Measurements from ENCODE around the gene RHO.
A peak's percentile ranks its signal among the peaks of the same experiment; 100 is the strongest.

The RHO gene

GRCh38 chr3:129552287-129553050, 24.0 kb downstream of the RHO start:
- no peak for DNase-seq (ENCODE audit: low read depth, low spot score)
- Histone ChIP-seq H3K4me3 (no peak overlapping the region), H3K27ac (no peak overlapping the region), H3K36me3 (ENCODE audit: insufficient read depth, low read length) (peaks cover 19% of the 10 kb centered on the region), H3K9ac (ENCODE audit: insufficient read length) (no peak overlapping the region), H3K9me3 (ENCODE audit: low read depth, low read length) (no peaks in the 10 kb centered on the region)
- TF ChIP-seq POLR2AphosphoS5 (IDR thresholded peaks at IDR 0.05; ENCODE audit: borderline replicate concordance, low read depth, low read length) (no peak), FOXP2 (optimal IDR thresholded peaks at IDR 0.05; ENCODE audit: control extremely low read depth, extremely low read length, insufficient read depth) (no peak), EZH2 (IDR thresholded peaks at IDR 0.05) (no peak)

DNA sequence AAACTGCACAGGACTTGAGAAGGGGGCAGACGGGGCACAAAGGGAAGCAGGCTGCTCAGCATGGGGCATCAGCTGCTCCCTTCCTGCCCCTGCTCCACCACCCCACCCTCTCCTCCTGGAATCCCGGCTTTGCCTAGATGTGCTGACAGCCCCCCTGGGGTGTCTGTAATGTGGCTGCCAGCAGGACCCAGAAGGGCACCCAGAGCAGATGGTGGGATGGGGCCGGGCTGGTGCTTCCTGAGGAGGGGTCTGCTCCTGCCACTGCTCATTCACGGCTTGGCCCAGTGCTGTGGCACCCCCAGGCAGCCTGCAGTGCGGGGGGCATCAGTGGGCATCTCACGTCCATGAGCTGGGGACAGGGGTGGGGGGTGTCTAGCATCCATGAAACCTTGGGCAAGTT, 24.7 kb downstream of the RHO start:
- H3K4me3 ChIP-seq = no peak overlapping the region
- TF ChIP-seq FOXP2 (optimal IDR thresholded peaks at IDR 0.05; ENCODE audit: control extremely low read depth, extremely low read length, insufficient read depth) (no peak), POLR2AphosphoS5 (IDR thresholded peaks at IDR 0.05; ENCODE audit: borderline replicate concordance, low read depth, low read length) (no peak), EZH2 (IDR thresholded peaks at IDR 0.05) (no peak)
- DNase-seq (ENCODE audit: low read depth, low spot score) = no peak
- H3K9ac ChIP-seq (ENCODE audit: insufficient read length) = no peak overlapping the region
- no peak overlapping the region for H3K27ac ChIP-seq
- peaks cover 26% of the 10 kb centered on the region for H3K36me3 ChIP-seq (ENCODE audit: insufficient read depth, low read length)
- no peaks in the 10 kb centered on the region for H3K9me3 ChIP-seq (ENCODE audit: low read depth, low read length)

- TF ChIP-seq FOXP2 (optimal IDR thresholded peaks at IDR 0.05; ENCODE audit: control extremely low read depth, extremely low read length, insufficient read depth) (no peak), POLR2AphosphoS5 (IDR thresholded peaks at IDR 0.05; ENCODE audit: borderline replicate concordance, low read depth, low read length) (no peak), EZH2 (IDR thresholded peaks at IDR 0.05) (no peak)
- Histone ChIP-seq H3K27ac (peak overlapping the region; percentile 23), H3K9ac (ENCODE audit: insufficient read length) (no peak overlapping the region), H3K9me3 (ENCODE audit: low read depth, low read length) (no peaks in the 10 kb centered on the region), H3K36me3 (ENCODE audit: insufficient read depth, low read length) (peaks cover 31% of the 10 kb centered on the region), H3K4me3 (peak overlapping the region; percentile 22)
- no peak for DNase-seq (ENCODE audit: low read depth, low spot score)
Measured at GRCh38 chr3:129553719-129554118, 25.3 kb downstream of the RHO start.

- Histone ChIP-seq H3K9ac (ENCODE audit: insufficient read length) (no peak overlapping the region), H3K9me3 (ENCODE audit: low read depth, low read length) (no peaks in the 10 kb centered on the region), H3K4me3 (peak overlapping the region; percentile 22; the same call in 1 of the 2 replicates), H3K27ac (peak overlapping the region; percentile 23), H3K36me3 (ENCODE audit: insufficient read depth, low read length) (peaks cover 40% of the 10 kb centered on the region)
- no peak for DNase-seq (ENCODE audit: low read depth, low spot score)
- TF ChIP-seq EZH2 (IDR thresholded peaks at IDR 0.05) (no peak), FOXP2 (optimal IDR thresholded peaks at IDR 0.05; ENCODE audit: control extremely low read depth, extremely low read length, insufficient read depth) (no peak), POLR2AphosphoS5 (IDR thresholded peaks at IDR 0.05; ENCODE audit: borderline replicate concordance, low read depth, low read length) (peak; percentile 28; the same call in 1 of the 2 replicates)
Measured at GRCh38 chr3:129554356-129555152, 26.1 kb downstream of the RHO start.

GRCh38 chr3:129555153-129555550, 26.7 kb downstream of the RHO start:
- H3K27ac ChIP-seq = no peak overlapping the region; the same call in 1 of the 2 replicates
- peaks cover 46% of the 10 kb centered on the region for H3K36me3 ChIP-seq (ENCODE audit: insufficient read depth, low read length)
- no peak for DNase-seq (ENCODE audit: low read depth, low spot score)
- no peaks in the 10 kb centered on the region for H3K9me3 ChIP-seq (ENCODE audit: low read depth, low read length)
- H3K4me3 ChIP-seq = no peak overlapping the region
- no peak overlapping the region for H3K9ac ChIP-seq (ENCODE audit: insufficient read length)
- no peak for TF ChIP-seq EZH2 (IDR thresholded peaks at IDR 0.05)
- TF ChIP-seq FOXP2 (optimal IDR thresholded peaks at IDR 0.05; ENCODE audit: control extremely low read depth, extremely low read length, insufficient read depth) = no peak
- TF ChIP-seq POLR2AphosphoS5 (IDR thresholded peaks at IDR 0.05; ENCODE audit: borderline replicate concordance, low read depth, low read length) = no peak

- Histone ChIP-seq H3K4me3 (no peak overlapping the region), H3K9ac (ENCODE audit: insufficient read length) (no peak overlapping the region), H3K9me3 (ENCODE audit: low read depth, low read length) (no peaks in the 10 kb centered on the region), H3K27ac (no peak overlapping the region), H3K36me3 (ENCODE audit: insufficient read depth, low read length) (peaks cover 47% of the 10 kb centered on the region)
- DNase-seq (ENCODE audit: low read depth, low spot score) = no peak
- TF ChIP-seq FOXP2 (optimal IDR thresholded peaks at IDR 0.05; ENCODE audit: control extremely low read depth, extremely low read length, insufficient read depth) (no peak), EZH2 (IDR thresholded peaks at IDR 0.05) (no peak), POLR2AphosphoS5 (IDR thresholded peaks at IDR 0.05; ENCODE audit: borderline replicate concordance, low read depth, low read length) (no peak)
Measured at GRCh38 chr3:129555616-129556357, 27.3 kb downstream of the RHO start.

- Histone ChIP-seq H3K4me3 (no peak overlapping the region), H3K9ac (ENCODE audit: insufficient read length) (no peak overlapping the region), H3K36me3 (ENCODE audit: insufficient read depth, low read length) (peaks cover 47% of the 10 kb centered on the region), H3K9me3 (ENCODE audit: low read depth, low read length) (no peaks in the 10 kb centered on the region), H3K27ac (no peak overlapping the region)
- TF ChIP-seq EZH2 (IDR thresholded peaks at IDR 0.05) (no peak), POLR2AphosphoS5 (IDR thresholded peaks at IDR 0.05; ENCODE audit: borderline replicate concordance, low read depth, low read length) (no peak), FOXP2 (optimal IDR thresholded peaks at IDR 0.05; ENCODE audit: control extremely low read depth, extremely low read length, insufficient read depth) (no peak)
- no peak for DNase-seq (ENCODE audit: low read depth, low spot score)
Measured at GRCh38 chr3:129556358-129556695, 27.9 kb downstream of the RHO start.
